ENCODE measurements around the gene NIFK.
A peak's percentile ranks its signal among the peaks of the same experiment; 100 is the strongest.

NIFK gene

GRCh38 chr2:121774235-121774634 is 37.6 kb upstream of the NIFK start:
- H3K27me3 ChIP-seq (ENCODE audit: insufficient read depth, insufficient read length): no peaks in the 10 kb centered on the region
- no peaks in the 10 kb centered on the region for H3K4me1 ChIP-seq (ENCODE audit: insufficient read depth, insufficient read length)
- no peak for DNase-seq (ENCODE audit: low read depth, low spot score)
- no peak overlapping the region for H3K4me3 ChIP-seq (ENCODE audit: insufficient read length, low read depth)
- no peaks in the 10 kb centered on the region for H3K9me3 ChIP-seq (ENCODE audit: insufficient read depth, low read length)
- no peak overlapping the region for H3K9ac ChIP-seq (ENCODE audit: insufficient read length, low read depth)
- TF ChIP-seq YY1 (IDR thresholded peaks at IDR 0.05; ENCODE audit: insufficient read depth, insufficient read length) (no peak), ZNF274 (IDR thresholded peaks at IDR 0.05; ENCODE audit: low read depth, low read length) (no peak), SUZ12 (IDR thresholded peaks at IDR 0.05; ENCODE audit: extremely low read depth, insufficient read depth, insufficient read length) (no peak)
- H3K36me3 ChIP-seq (ENCODE audit: insufficient read depth, insufficient read length, low read length): peaks cover 6% of the 10 kb centered on the region

GRCh38 chr2:121771976-121772742 is 35.5 kb upstream of the NIFK start:
- no peak overlapping the region for H3K4me3 ChIP-seq (ENCODE audit: insufficient read length, low read depth)
- H3K4me1 ChIP-seq (ENCODE audit: insufficient read depth, insufficient read length): no peaks in the 10 kb centered on the region
- H3K27me3 ChIP-seq (ENCODE audit: insufficient read depth, insufficient read length): no peaks in the 10 kb centered on the region
- TF ChIP-seq YY1 (IDR thresholded peaks at IDR 0.05; ENCODE audit: insufficient read depth, insufficient read length) (no peak), ZNF274 (IDR thresholded peaks at IDR 0.05; ENCODE audit: low read depth, low read length) (no peak), SUZ12 (IDR thresholded peaks at IDR 0.05; ENCODE audit: extremely low read depth, insufficient read depth, insufficient read length) (no peak)
- no peaks in the 10 kb centered on the region for H3K9me3 ChIP-seq (ENCODE audit: insufficient read depth, low read length)
- no peak for DNase-seq (ENCODE audit: low read depth, low spot score)
- H3K36me3 ChIP-seq (ENCODE audit: insufficient read depth, insufficient read length, low read length): peaks cover 22% of the 10 kb centered on the region
- H3K9ac ChIP-seq (ENCODE audit: insufficient read length, low read depth): no peak overlapping the region

- Histone ChIP-seq H3K4me3 (ENCODE audit: insufficient read length, low read depth) (no peak overlapping the region), H3K4me1 (ENCODE audit: insufficient read depth, insufficient read length) (no peaks in the 10 kb centered on the region)
- TF ChIP-seq SUZ12 (IDR thresholded peaks at IDR 0.05; ENCODE audit: extremely low read depth, insufficient read depth, insufficient read length) (no peak), ZNF274 (IDR thresholded peaks at IDR 0.05; ENCODE audit: low read depth, low read length) (no peak), YY1 (IDR thresholded peaks at IDR 0.05; ENCODE audit: insufficient read depth, insufficient read length) (no peak)
These were observed 31.6 kb upstream of the NIFK start for GRCh38 chr2:121768143-121768755.

GRCh38 chr2:121766624-121767023 is 29.9 kb upstream of the NIFK start:
- no peaks in the 10 kb centered on the region for H3K27me3 ChIP-seq (ENCODE audit: insufficient read depth, insufficient read length)
- no peak overlapping the region for H3K4me3 ChIP-seq (ENCODE audit: insufficient read length, low read depth)
- no peak overlapping the region for H3K9ac ChIP-seq (ENCODE audit: insufficient read length, low read depth)
- TF ChIP-seq SUZ12 (IDR thresholded peaks at IDR 0.05; ENCODE audit: extremely low read depth, insufficient read depth, insufficient read length): no peak
- TF ChIP-seq ZNF274 (IDR thresholded peaks at IDR 0.05; ENCODE audit: low read depth, low read length): no peak
- TF ChIP-seq YY1 (IDR thresholded peaks at IDR 0.05; ENCODE audit: insufficient read depth, insufficient read length): no peak
- H3K9me3 ChIP-seq (ENCODE audit: insufficient read depth, low read length): no peaks in the 10 kb centered on the region
- H3K4me1 ChIP-seq (ENCODE audit: insufficient read depth, insufficient read length): no peaks in the 10 kb centered on the region
- DNase-seq (ENCODE audit: low read depth, low spot score): no peak
- peaks cover 75% of the 10 kb centered on the region for H3K36me3 ChIP-seq (ENCODE audit: insufficient read depth, insufficient read length, low read length)

More at GRCh38 chr2:121768143-121768755, 31.6 kb upstream of the NIFK start:
- Histone ChIP-seq H3K9ac (ENCODE audit: insufficient read length, low read depth) (no peak overlapping the region), H3K9me3 (ENCODE audit: insufficient read depth, low read length) (no peaks in the 10 kb centered on the region), H3K36me3 (ENCODE audit: insufficient read depth, insufficient read length, low read length) (peaks cover 61% of the 10 kb centered on the region), H3K27me3 (ENCODE audit: insufficient read depth, insufficient read length) (no peaks in the 10 kb centered on the region)
- no peak for DNase-seq (ENCODE audit: low read depth, low spot score)

GRCh38 chr2:121764681-121765228 is 28.1 kb upstream of the NIFK start:
- Histone ChIP-seq H3K4me1 (ENCODE audit: insufficient read depth, insufficient read length) (no peaks in the 10 kb centered on the region), H3K9me3 (ENCODE audit: insufficient read depth, low read length) (no peaks in the 10 kb centered on the region), H3K4me3 (ENCODE audit: insufficient read length, low read depth) (no peak overlapping the region), H3K27me3 (ENCODE audit: insufficient read depth, insufficient read length) (no peaks in the 10 kb centered on the region), H3K36me3 (ENCODE audit: insufficient read depth, insufficient read length, low read length) (peaks cover 93% of the 10 kb centered on the region), H3K9ac (ENCODE audit: insufficient read length, low read depth) (no peak overlapping the region)
- no peak for DNase-seq (ENCODE audit: low read depth, low spot score)
- no peak for TF ChIP-seq YY1 (IDR thresholded peaks at IDR 0.05; ENCODE audit: insufficient read depth, insufficient read length)
- TF ChIP-seq SUZ12 (IDR thresholded peaks at IDR 0.05; ENCODE audit: extremely low read depth, insufficient read depth, insufficient read length): no peak
- TF ChIP-seq ZNF274 (IDR thresholded peaks at IDR 0.05; ENCODE audit: low read depth, low read length): no peak

- Histone ChIP-seq H3K4me1 (ENCODE audit: insufficient read depth, insufficient read length) (no peaks in the 10 kb centered on the region), H3K36me3 (ENCODE audit: insufficient read depth, insufficient read length, low read length) (peaks cover 35% of the 10 kb centered on the region), H3K9me3 (ENCODE audit: insufficient read depth, low read length) (no peaks in the 10 kb centered on the region), H3K4me3 (ENCODE audit: insufficient read length, low read depth) (peak within 1 kb of the TSS; percentile 97), H3K9ac (ENCODE audit: insufficient read length, low read depth) (peak within 1 kb of the TSS; percentile 97), H3K27me3 (ENCODE audit: insufficient read depth, insufficient read length) (no peaks in the 10 kb centered on the region)
- DNase-seq (ENCODE audit: low read depth, low spot score): peak; percentile 98
- no peak for TF ChIP-seq YY1 (IDR thresholded peaks at IDR 0.05; ENCODE audit: insufficient read depth, insufficient read length)
- no peak for TF ChIP-seq SUZ12 (IDR thresholded peaks at IDR 0.05; ENCODE audit: extremely low read depth, insufficient read depth, insufficient read length)
- TF ChIP-seq ZNF274 (IDR thresholded peaks at IDR 0.05; ENCODE audit: low read depth, low read length): no peak
These were observed 18.8 kb upstream of the NIFK start, which contains the start of gene TSN for GRCh38 chr2:121755237-121756111. TSS of gene TSN (plus strand) at chr2:121755651. CDS start at chr2:121755780, 129 bp downstream.
